NK-92 treated with Interleukin-12 subunit alpha and Interleukin-12 subunit beta, amount 100 ng/mL, for 24 hours (cell line): Measurements from ENCODE around the gene PRR22.
"Not testable (repeated sequence)": the region's sequence is repeated elsewhere in the genome, so short reads cannot be mapped to it uniquely, and the experiment has no call there.

Experiments used
- DNase-seq: peaks from one replicate; lab custom pipeline; 2025; lab: John Stamatoyannopoulos, UW

Gene PRR22

DNA sequence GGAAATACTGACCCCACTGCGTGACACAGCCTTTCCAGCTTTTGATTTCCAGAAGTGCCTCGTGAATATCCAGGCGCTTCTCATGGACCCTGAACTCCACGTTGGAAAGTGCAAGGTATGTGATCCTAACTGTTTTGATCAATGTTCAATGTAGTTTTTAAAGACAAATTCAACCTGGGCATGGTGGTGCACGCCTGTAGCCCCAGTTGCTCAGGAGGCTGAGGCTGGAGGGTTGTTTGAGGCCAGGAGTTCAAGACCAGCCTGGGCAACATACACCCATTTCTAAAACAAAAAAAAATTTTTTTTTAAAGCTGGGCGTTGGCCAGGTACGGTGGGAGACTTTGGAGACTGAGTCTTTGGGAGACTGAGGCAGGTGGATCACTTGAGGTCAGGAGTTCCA, 32.8 kb downstream of the PRR22 start:
- no peak for DNase-seq

DNA sequence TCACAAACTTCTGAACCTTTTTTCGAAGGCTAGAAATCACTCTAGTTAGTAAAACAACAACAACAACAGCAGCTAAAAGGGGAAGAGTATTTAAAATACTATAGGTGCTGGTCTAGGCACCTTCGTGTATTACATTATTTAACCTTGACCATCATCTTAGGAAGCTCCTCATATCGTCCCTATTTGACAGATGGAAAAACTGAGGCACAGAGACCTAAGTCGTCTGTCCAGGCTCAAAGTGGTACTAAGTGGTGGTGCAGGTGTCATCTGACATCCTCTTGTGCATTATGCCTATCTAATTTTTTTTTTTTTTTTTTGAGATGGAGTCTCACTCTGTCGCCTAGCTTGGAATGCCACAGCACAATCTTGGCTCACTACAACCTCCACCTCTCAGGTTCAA, 35.0 kb downstream of the PRR22 start:
- DNase-seq = no peak

DNA sequence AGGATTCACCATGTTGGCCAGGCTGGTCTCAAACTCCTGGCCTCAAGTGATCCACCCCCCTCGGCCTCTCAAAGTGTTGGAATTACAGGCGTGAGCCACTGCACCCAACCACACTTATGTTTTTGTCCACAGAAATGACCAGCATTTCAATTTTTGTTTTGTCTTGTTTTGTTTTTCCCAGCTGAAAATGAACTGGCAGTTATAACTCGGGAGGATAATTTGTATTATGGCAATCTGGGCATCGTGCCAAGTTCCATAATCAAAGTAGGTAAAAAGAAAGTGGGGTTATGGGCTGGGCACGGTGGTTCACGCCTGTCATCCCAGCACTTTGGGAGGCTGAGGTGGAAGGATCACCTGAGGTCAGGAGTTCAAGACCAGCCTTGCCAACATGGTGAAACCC, 35.6 kb downstream of the PRR22 start:
- DNase-seq = not testable (repeated sequence)

DNA sequence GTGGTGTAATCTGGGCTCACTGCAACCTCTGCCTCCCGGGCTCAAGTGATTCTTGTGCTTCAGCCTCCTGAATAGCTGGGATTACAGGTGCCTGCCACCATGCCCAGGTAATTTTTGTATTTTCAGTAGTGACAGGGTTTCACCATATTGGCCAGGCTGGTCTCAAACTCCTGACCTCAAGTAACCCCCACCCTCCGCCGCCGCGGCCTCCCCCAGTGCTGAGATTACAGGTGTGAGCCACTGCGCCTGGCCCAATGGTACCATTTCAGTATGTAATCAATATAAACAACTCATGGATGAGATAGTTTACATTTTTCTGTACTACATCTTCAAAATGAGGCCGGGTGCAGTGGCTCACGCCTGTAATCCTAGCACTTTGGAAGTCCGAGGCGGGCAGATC, 39.5 kb downstream of the PRR22 start:
- DNase-seq = not testable (repeated sequence)

DNA sequence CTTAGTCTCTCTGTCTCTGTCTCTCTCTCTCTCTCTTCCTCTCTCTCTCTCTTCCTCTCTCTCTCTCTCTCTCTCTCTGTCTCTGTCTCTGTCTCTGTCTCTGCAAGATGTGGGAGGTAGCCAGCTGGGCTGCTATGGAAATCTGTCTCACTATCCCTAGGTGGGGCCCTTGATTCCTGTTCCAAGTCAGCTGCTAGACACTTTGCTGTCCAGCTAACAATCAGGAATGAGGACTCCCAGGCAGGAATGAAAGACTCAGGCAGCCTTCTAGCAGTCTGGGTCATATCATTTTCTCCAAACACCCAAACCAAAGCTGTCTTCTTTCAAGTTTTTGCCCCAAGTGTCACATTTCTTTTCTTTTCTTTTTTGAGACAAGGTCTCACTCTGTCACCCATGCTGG, 40.9 kb downstream of the PRR22 start:
- DNase-seq = no peak

DNA sequence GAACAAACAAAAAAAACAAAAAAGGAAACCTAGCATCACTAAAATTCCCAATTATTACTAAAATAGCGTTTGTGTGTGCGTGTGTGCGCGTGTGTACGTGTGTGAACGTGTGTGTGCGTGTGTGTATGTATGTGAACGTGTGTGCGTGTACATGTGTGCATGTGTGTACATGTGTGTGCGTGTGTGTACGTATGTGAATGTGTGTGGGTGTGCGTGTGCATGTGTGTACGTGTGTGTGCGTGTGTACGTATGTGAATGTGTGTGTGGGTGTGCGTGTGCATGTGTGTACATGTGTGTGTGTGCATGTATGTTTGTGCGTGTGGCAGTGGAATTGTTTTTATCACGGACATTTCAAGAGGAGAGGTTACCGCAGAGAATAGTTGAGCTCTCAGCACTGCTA, 42.5 kb downstream of the PRR22 start:
- no peak for DNase-seq

DNA sequence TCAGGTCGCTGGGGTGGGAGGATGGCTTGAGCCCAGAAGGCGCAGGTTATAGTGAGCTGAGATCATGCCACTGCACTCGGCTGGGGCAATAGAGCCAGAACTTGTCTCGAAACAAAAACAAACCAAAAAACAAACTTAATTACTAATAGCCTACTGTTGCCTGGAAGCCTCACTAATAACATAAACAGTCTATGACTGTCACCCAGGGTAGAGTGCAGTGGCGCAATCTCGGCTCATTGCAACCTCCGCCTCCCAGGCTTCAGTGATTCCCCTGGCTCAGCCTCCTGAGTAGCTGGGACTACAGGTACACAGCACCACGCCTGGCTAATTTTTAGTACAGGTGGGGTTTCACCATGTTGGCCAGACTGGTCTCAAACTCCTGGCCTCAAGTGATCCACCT, 46.1 kb downstream of the PRR22 start:
- DNase-seq = no peak

DNA sequence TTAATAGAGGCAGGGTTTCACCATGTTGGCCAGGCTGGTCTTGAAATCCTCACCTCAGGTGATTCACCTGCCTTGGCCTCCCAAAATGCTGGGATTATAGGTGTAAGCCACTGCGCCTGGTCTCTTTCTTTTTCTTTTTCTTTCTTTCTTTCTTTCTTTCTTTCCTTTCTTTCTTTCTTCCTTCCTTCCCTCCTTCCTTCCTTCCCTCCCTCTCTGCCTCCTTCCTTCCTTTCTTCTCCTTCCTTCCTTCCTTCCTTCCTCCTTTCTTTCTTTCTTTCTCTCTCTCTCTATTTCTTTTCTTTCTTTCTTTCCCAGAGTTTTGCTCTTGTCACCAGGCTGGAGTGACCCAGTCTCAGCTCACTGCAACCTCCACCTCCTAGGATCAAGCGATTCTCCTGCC, 51.4 kb downstream of the PRR22 start:
- DNase-seq = not testable (repeated sequence)
